Pancreas (tissue), 10 donors: ENCODE measurements around the gene COCH. TPM values are rescaled to one million over a fixed set of nuclear protein-coding genes. Genes with fewer than 3 reads are reported as not detected.
"Not testable (repeated sequence)": the region's sequence is repeated elsewhere in the genome, so short reads cannot be mapped to it uniquely, and the experiment has no call there.

Experiments used
- ATAC-seq, 4 donors: fragments of 200-7000 bp; cut with Tn5 transposase; one replicate each; pipeline versions ENCODE4 v1.8.0 to v1.9.1; 2020; ENCODE audit warnings: mild to moderate bottlenecking in 4 of 4, moderate library complexity in 4 of 4
- DNase-seq, 6 donors: peaks; one replicate each; pipeline ENCODE4 v3.0.0-alpha.2; 2020
- FAIRE-seq: peaks from 2 replicates; lab custom pipeline; 2012; peaks lifted over from hg19 to GRCh38; lab: Jason Lieb, UNC
- H3K27ac ChIP-seq, 4 donors: fragments of 200-600 bp; sonication (generic); 1 replicate in 3 of 4; 2 replicates in 1 of 4; pipeline versions ENCODE4 v1.5.0 to v1.8.0; 2020
- H3K27me3 ChIP-seq, 4 donors: fragments of 200-600 bp; one replicate each; pipeline ENCODE4 v1.8.0; 2021
- H3K36me3 ChIP-seq, 3 donors: fragments of 200-600 bp; sonication (generic) in 1 of 3; one replicate each; pipeline versions ENCODE4 v1.5.0 to v1.8.0; 2020 to 2021
- H3K4me1 ChIP-seq, 3 donors: fragments of 200-600 bp; one replicate each; pipeline ENCODE4 v1.8.0; 2021
- H3K4me3 ChIP-seq, 4 donors: fragments of 200-600 bp; sonication (generic) in 2 of 4; one replicate each; pipeline versions ENCODE4 v1.5.0 to v1.8.0; 2020 to 2021
- H3K9me3 ChIP-seq, 4 donors: fragments of 200-600 bp; one replicate each; pipeline ENCODE4 v1.8.0; 2021
- WGBS, 2 donors: extraction: QIAGEN DNeasy Blood & Tissue Kit; methylation state at CpG; one replicate each; pipeline ENCODE4 v1.1.7; 2013; 5-methylcytosine and 5-hydroxymethylcytosine counted together
- intact Hi-C, 3 donors: fragments of 100-400 bp; cut with DNase I; formaldehyde crosslinking; loops; one replicate each; pipeline versions ENCODE4 v1.11.1 to v1.14.2; 2022
- polyA plus RNA-seq, 2 donors: library from polyadenylated mRNA; stranded (reverse); fragments of 200-250 nt; gene quantifications; one replicate each; pipeline ENCODE4 v1.2.3, GENCODE V29; 2013
- total RNA-seq, 6 donors: library from RNA; stranded (reverse); fragmentation: NEBNext Ultra II Directional in 4 of 6; extraction: Animal tissue kit (Norgen Biotek cat#: 25700) in 4 of 6; gene quantifications; one replicate each; pipeline versions ENCODE4 v1.2.1 to v1.2.4, GENCODE V29; 2021 to 2023
- TF ChIP-seq, protein P1 (sequence below), 4 donors: fragments of 200-600 bp; sonication (generic) in 3 of 4; IDR thresholded peaks; one replicate each; pipeline versions ENCODE4 v1.5.0 to v1.8.0; 2021; ENCODE audit warnings: antibody characterized with exemption in 4 of 4
- donor health status: healthy with polysubstance abuse.
- donor health status: DM: no; HTN: no; CAD: no; lungs with moderate emphysema.
- donor health status: DM: no; HTN: no; CAD: no.
- donor health status: control.
- donor health status: control.
- donor health status: Bipolar disorder and iron deficiency.
- donor health status: DM: yes; HTN: yes; CAD: no.
- donor health status: DM: no; HTN: no; CAD: no.
- donor health status: DM: no; HTN: no; CAD: no.
- donor health status: DM: yes; HTN: yes; CAD: no.

The COCH gene
- total and polyA plus RNA-seq, 8 donors, result 2.0 to 28.5 (median 6.2) TPM

DNA sequence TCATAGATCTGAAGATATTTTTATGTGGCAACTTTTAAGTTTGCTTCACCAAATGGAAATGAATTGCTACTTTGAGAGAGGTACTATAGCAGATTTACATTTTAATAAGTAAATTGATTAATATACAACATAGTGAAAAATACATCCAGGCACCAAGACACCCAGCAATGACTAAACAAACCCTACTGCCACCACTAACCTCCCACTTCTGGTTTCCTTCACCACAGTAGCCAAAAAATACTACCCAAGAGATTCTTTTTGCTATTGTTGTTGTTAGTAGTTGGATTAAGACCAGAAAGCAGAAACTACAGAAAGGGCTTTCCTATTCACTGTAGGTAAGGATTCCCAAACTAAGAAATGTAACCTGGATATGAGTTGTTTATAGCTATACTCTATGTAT lies 54.1 kb downstream of the COCH start:
- no peaks in the 10 kb centered on the region for H3K36me3 ChIP-seq
- H3K4me3 ChIP-seq, result no peak overlapping the region
- H3K4me1 ChIP-seq, result no peaks in the 10 kb centered on the region
- TF ChIP-seq, protein P1, sequence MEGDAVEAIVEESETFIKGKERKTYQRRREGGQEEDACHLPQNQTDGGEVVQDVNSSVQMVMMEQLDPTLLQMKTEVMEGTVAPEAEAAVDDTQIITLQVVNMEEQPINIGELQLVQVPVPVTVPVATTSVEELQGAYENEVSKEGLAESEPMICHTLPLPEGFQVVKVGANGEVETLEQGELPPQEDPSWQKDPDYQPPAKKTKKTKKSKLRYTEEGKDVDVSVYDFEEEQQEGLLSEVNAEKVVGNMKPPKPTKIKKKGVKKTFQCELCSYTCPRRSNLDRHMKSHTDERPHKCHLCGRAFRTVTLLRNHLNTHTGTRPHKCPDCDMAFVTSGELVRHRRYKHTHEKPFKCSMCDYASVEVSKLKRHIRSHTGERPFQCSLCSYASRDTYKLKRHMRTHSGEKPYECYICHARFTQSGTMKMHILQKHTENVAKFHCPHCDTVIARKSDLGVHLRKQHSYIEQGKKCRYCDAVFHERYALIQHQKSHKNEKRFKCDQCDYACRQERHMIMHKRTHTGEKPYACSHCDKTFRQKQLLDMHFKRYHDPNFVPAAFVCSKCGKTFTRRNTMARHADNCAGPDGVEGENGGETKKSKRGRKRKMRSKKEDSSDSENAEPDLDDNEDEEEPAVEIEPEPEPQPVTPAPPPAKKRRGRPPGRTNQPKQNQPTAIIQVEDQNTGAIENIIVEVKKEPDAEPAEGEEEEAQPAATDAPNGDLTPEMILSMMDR (IDR thresholded peaks at IDR 0.05), result no peak
- intact Hi-C loops, result no loop called here
- no peaks in the 10 kb centered on the region for H3K27me3 ChIP-seq
- no peak overlapping the region for H3K27ac ChIP-seq
- FAIRE-seq (no peak), ATAC-seq (no peak), DNase-seq (no peak)
- no peaks in the 10 kb centered on the region for H3K9me3 ChIP-seq

DNA sequence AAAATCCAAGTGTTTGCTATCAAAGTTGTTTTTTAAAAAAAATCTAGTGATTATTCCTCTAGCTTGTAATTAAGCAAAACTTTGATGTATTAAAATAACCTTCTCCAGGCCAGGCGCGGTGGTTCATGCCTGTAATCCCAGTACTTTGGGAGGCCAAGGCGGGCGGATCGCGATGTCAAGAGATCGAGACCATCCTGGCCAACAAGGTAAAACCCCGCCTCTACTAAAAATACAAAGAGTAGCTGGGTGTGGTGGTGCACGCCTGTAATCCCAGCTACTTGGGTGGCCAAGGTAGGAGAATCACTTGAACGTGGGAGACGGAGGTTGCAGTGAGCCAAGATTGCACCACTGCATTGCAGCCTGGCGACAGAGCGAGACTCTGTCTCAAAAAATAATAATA lies 59.6 kb downstream of the COCH start:
- H3K4me1 ChIP-seq, DNase-seq, H3K27ac ChIP-seq, H3K27me3 ChIP-seq, ATAC-seq, H3K4me3 ChIP-seq, intact Hi-C loops, FAIRE-seq, H3K9me3 ChIP-seq: not testable (repeated sequence)
- 98 to 99% methylated on average over 13 of the region's 13 CpGs for WGBS, 2 donors
- H3K36me3 ChIP-seq, result peaks cover 0 to 15% (median 0%) of the 10 kb centered on the region in 3 donors

DNA sequence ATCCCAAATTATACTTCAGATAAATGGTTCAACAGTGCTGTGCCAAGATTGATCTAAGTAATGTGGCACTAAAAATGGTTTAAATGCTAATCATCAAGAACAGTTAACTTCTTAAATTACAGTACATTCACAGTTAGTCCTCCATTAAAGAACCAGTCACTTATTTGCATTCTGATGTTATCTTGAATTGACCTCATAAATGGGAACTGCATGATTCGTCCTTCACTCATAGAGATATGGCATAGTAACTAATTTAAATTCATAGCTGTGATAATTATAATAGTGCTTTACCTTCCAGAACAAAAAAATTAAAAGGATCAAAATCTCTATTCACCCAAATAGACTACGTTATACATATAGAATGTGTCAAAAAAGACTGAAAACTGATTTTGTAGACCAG lies 61.1 kb downstream of the COCH start:
- TF ChIP-seq, protein P1 (IDR thresholded peaks at IDR 0.05), result no peak
- intact Hi-C loops, result no loop called here
- DNase-seq (no peak), FAIRE-seq (no peak), ATAC-seq (no peak)
- peaks cover 0 to 15% (median 0%) of the 10 kb centered on the region in 3 donors for H3K36me3 ChIP-seq
- no peak overlapping the region for H3K27ac ChIP-seq
- H3K4me3 ChIP-seq, result no peak overlapping the region
- 70 to 72% methylated on average over 2 of the region's 2 CpGs for WGBS, 2 donors
- no peaks in the 10 kb centered on the region for H3K4me1 ChIP-seq
- H3K27me3 ChIP-seq, result no peaks in the 10 kb centered on the region
- no peaks in the 10 kb centered on the region for H3K9me3 ChIP-seq

DNA sequence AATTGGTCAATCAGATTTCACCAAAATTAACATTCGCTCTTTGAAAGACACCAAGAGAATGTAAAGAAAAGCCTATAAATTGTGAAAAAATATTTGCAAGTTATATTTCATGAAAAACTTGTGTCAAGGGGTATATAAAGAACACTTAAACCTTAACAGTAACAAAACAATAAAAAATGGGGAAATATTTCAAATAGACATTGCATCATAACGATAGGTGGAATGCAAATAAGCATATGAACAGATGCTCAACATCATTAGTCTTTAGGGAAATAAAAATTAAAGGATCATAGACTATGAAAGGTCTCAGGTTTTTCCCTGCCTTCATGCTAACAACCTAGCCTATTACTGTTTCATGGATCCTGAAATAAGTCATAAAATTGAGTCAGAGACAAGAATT lies 64.3 kb downstream of the COCH start:
- Histone ChIP-seq H3K9me3 (no peaks in the 10 kb centered on the region), H3K27me3 (no peaks in the 10 kb centered on the region), H3K27ac (no peak overlapping the region), H3K4me1 (no peaks in the 10 kb centered on the region), H3K36me3 (peaks cover 0 to 15% (median 0%) of the 10 kb centered on the region in 3 donors), H3K4me3 (no peak overlapping the region)
- FAIRE-seq (no peak), DNase-seq (no peak), ATAC-seq (no peak)
- 88 to 92% methylated on average over 2 of the region's 2 CpGs for WGBS, 2 donors
- intact Hi-C loops, result no loop called here
- TF ChIP-seq, protein P1 (IDR thresholded peaks at IDR 0.05), result no peak

Other genes starting within 250 kb of the COCH start
- gene AP4S1, start 151.1 kb downstream of the COCH start, total RNA-seq, result 1 to 10 TPM; 2.8 to 5.6 (median 3.8) TPM
- 1 to 10 TPM; 5.0 to 5.6 TPM for gene AP4S1, start 151.1 kb downstream of the COCH start, polyA plus RNA-seq
- 10 to 100 TPM in 5 of 6 donors, 1 to 10 TPM in 1; 9.7 to 21.5 (median 11.7) TPM for gene STRN3, start 151.8 kb downstream of the COCH start, total RNA-seq
- 10 to 100 TPM in 1 of 2 donors, 1 to 10 TPM in 1; 7.3 to 11.5 TPM for gene STRN3, start 151.8 kb downstream of the COCH start, polyA plus RNA-seq